Suprapubic skin (tissue), 4 donors: Measurements from ENCODE around the gene DNAJC7.

ENCODE experiments used
- EP300 ChIP-seq: sonication (generic); formaldehyde crosslinking; IDR thresholded peaks from one replicate; pipeline ENCODE4 v1.6.1; 2017; ENCODE audit warnings: antibody characterized with exemption
- POLR2AphosphoS5 ChIP-seq, 3 donors: sonication (generic); formaldehyde crosslinking; IDR thresholded peaks; one replicate each; pipeline ENCODE4 v1.6.1; 2017; ENCODE audit warnings: antibody characterized with exemption in 3 of 3
- TF ChIP-seq, protein P1 (sequence below), 2 donors: fragments of 200-600 bp in 1 of 2; fragments of 450-650 bp in 1 of 2; sonication (generic) in 1 of 2; IDR thresholded peaks; one replicate each; pipeline ENCODE4 v1.5.1; 2016 to 2019; ENCODE audit warnings: antibody characterized with exemption in 2 of 2, mild to moderate bottlenecking in 1 of 2, moderate library complexity in 1 of 2

DNA sequence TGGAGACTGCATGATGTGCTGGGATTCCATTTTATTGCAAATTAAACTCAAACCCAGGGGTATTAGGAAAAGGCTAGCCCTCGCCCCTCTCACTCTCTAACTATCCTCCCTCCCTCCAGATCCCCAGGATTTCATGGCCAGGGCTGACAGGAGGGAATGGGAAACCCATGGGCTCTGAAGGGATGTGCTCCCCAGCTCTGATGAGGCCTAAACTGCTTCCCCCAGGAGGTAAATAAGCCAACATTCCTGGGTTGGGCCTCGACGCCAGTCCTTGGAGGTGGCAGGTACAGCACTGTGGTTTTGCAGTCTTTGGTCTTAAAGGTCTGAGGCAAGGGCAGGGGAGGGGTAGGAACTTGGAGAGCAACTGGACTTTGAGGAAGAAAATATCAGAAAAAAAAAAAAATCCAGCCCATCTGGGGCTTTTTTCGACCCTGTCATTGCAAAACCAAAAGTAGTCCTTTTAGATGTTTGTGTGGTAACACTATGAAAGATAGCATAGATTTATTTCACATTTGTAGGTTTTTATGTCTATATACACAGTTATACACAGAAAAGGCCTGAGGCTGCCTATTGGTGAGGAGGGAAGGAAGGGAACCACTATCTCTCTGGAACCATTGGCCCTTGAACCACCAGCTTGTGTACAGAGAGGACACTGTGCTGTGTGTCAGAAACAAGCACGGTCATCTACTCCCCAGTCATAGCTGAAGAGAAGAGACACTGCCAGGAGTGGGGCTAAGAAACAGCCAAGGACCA, 21.2 kb upstream of the DNAJC7 start:
- TF ChIP-seq, protein P1, sequence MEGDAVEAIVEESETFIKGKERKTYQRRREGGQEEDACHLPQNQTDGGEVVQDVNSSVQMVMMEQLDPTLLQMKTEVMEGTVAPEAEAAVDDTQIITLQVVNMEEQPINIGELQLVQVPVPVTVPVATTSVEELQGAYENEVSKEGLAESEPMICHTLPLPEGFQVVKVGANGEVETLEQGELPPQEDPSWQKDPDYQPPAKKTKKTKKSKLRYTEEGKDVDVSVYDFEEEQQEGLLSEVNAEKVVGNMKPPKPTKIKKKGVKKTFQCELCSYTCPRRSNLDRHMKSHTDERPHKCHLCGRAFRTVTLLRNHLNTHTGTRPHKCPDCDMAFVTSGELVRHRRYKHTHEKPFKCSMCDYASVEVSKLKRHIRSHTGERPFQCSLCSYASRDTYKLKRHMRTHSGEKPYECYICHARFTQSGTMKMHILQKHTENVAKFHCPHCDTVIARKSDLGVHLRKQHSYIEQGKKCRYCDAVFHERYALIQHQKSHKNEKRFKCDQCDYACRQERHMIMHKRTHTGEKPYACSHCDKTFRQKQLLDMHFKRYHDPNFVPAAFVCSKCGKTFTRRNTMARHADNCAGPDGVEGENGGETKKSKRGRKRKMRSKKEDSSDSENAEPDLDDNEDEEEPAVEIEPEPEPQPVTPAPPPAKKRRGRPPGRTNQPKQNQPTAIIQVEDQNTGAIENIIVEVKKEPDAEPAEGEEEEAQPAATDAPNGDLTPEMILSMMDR (IDR thresholded peaks at IDR 0.05), result no peak
- TF ChIP-seq EP300 (no peak), POLR2AphosphoS5 (IDR thresholded peaks at IDR 0.05) (no peak)
